GM19035 (cell line): ENCODE data around the gene PIK3R3.

Source experiments
- ATAC-seq: cut with Tn5 transposase; IDR thresholded peaks from one replicate; pipeline ENCODE4 v1.9.1; 2021; ENCODE audit not compliant: unreplicated experiment

The PIK3R3 gene

GRCh38 chr1:46132529-46133180, at the start of gene PIK3R3:
TSS of gene PIK3R3 (minus strand) at chr1:46132629. CDS start at chr1:46131952, 677 bp downstream.
- peak; percentile 85 for ATAC-seq

- no peak for ATAC-seq
Observed at GRCh38 chr1:46181343-46182260, 49.2 kb upstream of the PIK3R3 start.

- no peak for ATAC-seq
Observed at GRCh38 chr1:46180082-46180616, 47.7 kb upstream of the PIK3R3 start.

- no peak for ATAC-seq
Observed at GRCh38 chr1:46179138-46180081, 47.0 kb upstream of the PIK3R3 start.

GRCh38 chr1:46176211-46176865, 43.9 kb upstream of the PIK3R3 start, which contains the start of gene P3R3URF:
TSS of gene P3R3URF (minus strand) at chr1:46176488. CDS start at chr1:46176471, 17 bp downstream.
- ATAC-seq, result no peak

GRCh38 chr1:46175243-46175642, 42.8 kb upstream of the PIK3R3 start:
- ATAC-seq, result no peak

GRCh38 chr1:46174448-46175231, 42.2 kb upstream of the PIK3R3 start, which contains the start of gene TSPAN1:
TSS of gene TSPAN1 (plus strand) at chr1:46175087. CDS start at chr1:46181108, 6,021 bp downstream.
- no peak for ATAC-seq

- ATAC-seq, result no peak
Observed at GRCh38 chr1:46173361-46173856, 41.0 kb upstream of the PIK3R3 start.

- no peak for ATAC-seq
Observed at GRCh38 chr1:46172321-46172720, 39.9 kb upstream of the PIK3R3 start.

GRCh38 chr1:46171871-46172270, 39.4 kb upstream of the PIK3R3 start:
- no peak for ATAC-seq

GRCh38 chr1:46171351-46171750, 38.9 kb upstream of the PIK3R3 start:
- no peak for ATAC-seq

- ATAC-seq, result no peak
Observed at GRCh38 chr1:46169811-46170454, 37.5 kb upstream of the PIK3R3 start.

- ATAC-seq, result no peak
Observed at GRCh38 chr1:46168477-46168876, 36.0 kb upstream of the PIK3R3 start.

- ATAC-seq, result no peak
Observed at GRCh38 chr1:46166521-46167462, 34.4 kb upstream of the PIK3R3 start.

GRCh38 chr1:46160212-46160611, 27.8 kb upstream of the PIK3R3 start:
- ATAC-seq, result no peak

- ATAC-seq, result no peak
Observed at GRCh38 chr1:46159516-46159915, 27.1 kb upstream of the PIK3R3 start.
